ENCODE measurements around the gene ZNF33B. TPM values are rescaled to one million over a fixed set of nuclear protein-coding genes. Genes with fewer than 3 reads are reported as not detected.

ZNF33B gene
- polyA plus RNA-seq, 1 experiment: 6.1 TPM

DNA sequence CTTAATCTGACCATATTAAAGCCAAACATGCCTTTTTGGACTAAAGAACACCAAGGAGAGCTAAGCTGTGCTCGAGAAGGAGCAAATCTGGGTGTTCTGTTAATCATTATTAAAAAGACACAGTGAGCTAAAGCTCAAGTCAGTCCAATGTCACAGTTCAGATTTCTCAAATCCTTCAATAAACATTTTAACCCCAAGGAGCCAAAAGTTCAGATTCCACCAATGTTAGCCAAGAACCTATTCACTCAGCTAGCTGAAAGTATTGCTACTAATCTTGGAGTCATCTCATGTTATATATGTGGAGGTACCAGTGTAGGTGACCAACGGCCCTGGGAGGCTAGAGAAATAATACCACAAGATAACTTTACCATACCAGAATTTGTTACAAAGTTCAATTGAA, 14.5 kb upstream of the ZNF33B start:
- Histone ChIP-seq H3K4me3 (ENCODE audit: low read depth, low read length) (no peak overlapping the region), H3K9me3 (ENCODE audit: control insufficient read depth, insufficient read depth, low read length) (no peaks in the 10 kb centered on the region), H3K27me3 (ENCODE audit: control insufficient read depth, insufficient read depth, low read length) (no peaks in the 10 kb centered on the region), H3K27ac (ENCODE audit: low read depth, low read length) (no peak overlapping the region)
- POLR2A ChIA-PET: no interaction called here
- no peak for DNase-seq (ENCODE audit: low read depth, low spot score)
- TF ChIP-seq, protein P1, sequence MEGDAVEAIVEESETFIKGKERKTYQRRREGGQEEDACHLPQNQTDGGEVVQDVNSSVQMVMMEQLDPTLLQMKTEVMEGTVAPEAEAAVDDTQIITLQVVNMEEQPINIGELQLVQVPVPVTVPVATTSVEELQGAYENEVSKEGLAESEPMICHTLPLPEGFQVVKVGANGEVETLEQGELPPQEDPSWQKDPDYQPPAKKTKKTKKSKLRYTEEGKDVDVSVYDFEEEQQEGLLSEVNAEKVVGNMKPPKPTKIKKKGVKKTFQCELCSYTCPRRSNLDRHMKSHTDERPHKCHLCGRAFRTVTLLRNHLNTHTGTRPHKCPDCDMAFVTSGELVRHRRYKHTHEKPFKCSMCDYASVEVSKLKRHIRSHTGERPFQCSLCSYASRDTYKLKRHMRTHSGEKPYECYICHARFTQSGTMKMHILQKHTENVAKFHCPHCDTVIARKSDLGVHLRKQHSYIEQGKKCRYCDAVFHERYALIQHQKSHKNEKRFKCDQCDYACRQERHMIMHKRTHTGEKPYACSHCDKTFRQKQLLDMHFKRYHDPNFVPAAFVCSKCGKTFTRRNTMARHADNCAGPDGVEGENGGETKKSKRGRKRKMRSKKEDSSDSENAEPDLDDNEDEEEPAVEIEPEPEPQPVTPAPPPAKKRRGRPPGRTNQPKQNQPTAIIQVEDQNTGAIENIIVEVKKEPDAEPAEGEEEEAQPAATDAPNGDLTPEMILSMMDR (IDR thresholded peaks at IDR 0.05; ENCODE audit: low read depth, low read length): no peak
- CTCF ChIA-PET: no interaction called here

DNA sequence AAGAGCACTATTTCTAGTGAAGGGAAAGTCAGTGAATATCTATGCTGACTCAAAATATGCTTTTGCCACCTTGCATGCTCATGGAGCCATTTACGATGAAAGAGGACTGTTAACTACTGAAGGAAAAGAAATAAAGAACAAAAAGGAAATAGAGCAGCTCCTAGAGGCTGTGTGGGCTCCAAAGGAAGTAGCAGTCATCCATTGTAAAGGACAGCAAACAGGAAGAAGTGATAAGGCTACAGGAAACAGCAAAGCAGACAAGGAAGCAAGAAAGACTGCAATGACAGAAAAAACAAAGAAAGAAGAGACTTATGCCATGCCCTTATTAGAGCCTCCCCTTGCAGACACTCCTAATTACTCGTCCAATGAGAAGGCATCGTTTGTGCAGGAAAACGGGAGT, 12.0 kb upstream of the ZNF33B start:
- no peak overlapping the region for H3K27ac ChIP-seq (ENCODE audit: low read depth, low read length)
- ChIA-PET CTCF (interaction anchor here (0.6 to 1.5 kb wide), 2 partner anchors 11 to 19 kb away, joined by 3 read pairs; no protein-coding TSS in a partner anchor), POLR2A (no interaction called here)
- no peak for DNase-seq (ENCODE audit: low read depth, low spot score)
- no peaks in the 10 kb centered on the region for H3K27me3 ChIP-seq (ENCODE audit: control insufficient read depth, insufficient read depth, low read length)
- TF ChIP-seq, protein P1 (IDR thresholded peaks at IDR 0.05; ENCODE audit: low read depth, low read length): no peak
- H3K9me3 ChIP-seq (ENCODE audit: control insufficient read depth, insufficient read depth, low read length): no peaks in the 10 kb centered on the region
- H3K4me3 ChIP-seq (ENCODE audit: low read depth, low read length): no peak overlapping the region

DNA sequence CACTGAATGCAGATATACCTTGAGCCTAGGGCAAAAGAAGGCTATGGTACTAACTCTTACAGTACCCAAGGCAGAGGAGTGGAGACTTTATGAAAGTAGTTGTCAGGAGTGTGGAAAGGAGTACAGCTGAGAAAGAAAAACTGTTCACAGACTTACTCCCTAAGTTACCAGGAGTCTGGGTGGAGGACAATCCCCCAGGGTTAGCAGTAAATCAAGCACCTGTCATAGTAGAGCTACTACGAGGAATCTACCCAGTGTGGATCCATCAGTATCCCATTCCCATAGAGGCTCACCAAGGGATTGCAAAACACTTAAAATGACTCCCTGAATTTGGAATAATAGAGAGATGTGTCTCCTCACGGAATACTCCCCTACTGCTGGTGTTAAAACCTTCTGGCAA, 10.1 kb upstream of the ZNF33B start:
- CTCF ChIA-PET: no interaction called here
- Histone ChIP-seq H3K27ac (ENCODE audit: low read depth, low read length) (no peak overlapping the region), H3K4me3 (ENCODE audit: low read depth, low read length) (no peak overlapping the region), H3K27me3 (ENCODE audit: control insufficient read depth, insufficient read depth, low read length) (no peaks in the 10 kb centered on the region), H3K9me3 (ENCODE audit: control insufficient read depth, insufficient read depth, low read length) (no peaks in the 10 kb centered on the region)
- TF ChIP-seq, protein P1 (IDR thresholded peaks at IDR 0.05; ENCODE audit: low read depth, low read length): no peak
- no peak for DNase-seq (ENCODE audit: low read depth, low spot score)
- POLR2A ChIA-PET: no interaction called here

DNA sequence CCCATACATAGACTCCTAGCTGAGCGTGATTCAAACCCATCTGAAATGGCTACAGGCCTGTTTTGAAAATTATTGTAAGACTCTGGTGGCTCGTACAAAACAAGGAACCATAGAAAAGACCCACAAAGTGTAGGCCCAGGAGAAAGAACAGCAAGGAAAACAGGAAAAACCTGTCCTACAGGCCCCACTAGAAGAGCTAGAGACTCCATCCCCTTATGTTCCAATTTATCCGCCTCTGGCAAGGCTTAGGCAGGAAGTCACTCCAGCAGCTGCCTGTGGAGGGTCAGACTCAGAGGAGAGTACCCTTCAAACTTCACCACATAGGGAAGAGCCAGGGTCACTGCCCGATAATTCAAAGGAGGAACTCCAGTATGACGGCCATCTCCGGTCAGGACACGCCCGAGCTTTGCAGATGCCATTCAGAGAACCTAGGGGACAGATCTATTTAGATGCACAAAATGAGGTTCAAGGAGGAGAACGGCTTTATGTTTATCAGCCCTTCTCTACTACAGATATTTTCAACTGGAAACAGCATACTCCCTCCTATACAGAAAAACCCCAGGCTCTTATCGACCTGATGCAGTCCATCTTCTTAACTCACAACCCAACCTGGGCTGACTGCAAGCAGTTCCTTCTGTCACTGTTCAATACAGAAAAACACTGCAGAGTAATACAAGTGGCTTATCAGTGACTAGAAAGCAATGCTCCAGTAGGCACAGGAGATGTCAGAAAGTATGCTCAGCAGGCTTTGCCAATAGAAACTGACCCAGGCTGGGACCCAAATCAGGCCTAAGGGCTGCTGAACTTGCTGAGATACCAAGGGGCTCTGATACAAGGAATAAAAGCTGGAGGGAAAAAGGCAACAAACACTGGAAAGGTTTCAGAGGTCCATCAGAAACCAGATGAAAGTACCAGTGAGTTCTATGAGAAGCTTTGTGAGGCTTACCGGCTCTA, 8.6 kb upstream of the ZNF33B start:
- H3K27me3 ChIP-seq (ENCODE audit: control insufficient read depth, insufficient read depth, low read length): no peaks in the 10 kb centered on the region
- ChIA-PET CTCF (no interaction called here), POLR2A (no interaction called here)
- no peak overlapping the region for H3K4me3 ChIP-seq (ENCODE audit: low read depth, low read length)
- TF ChIP-seq, protein P1 (IDR thresholded peaks at IDR 0.05; ENCODE audit: low read depth, low read length): no peak
- no peak overlapping the region for H3K27ac ChIP-seq (ENCODE audit: low read depth, low read length)
- H3K9me3 ChIP-seq (ENCODE audit: control insufficient read depth, insufficient read depth, low read length): no peaks in the 10 kb centered on the region
- no peak for DNase-seq (ENCODE audit: low read depth, low spot score)

DNA sequence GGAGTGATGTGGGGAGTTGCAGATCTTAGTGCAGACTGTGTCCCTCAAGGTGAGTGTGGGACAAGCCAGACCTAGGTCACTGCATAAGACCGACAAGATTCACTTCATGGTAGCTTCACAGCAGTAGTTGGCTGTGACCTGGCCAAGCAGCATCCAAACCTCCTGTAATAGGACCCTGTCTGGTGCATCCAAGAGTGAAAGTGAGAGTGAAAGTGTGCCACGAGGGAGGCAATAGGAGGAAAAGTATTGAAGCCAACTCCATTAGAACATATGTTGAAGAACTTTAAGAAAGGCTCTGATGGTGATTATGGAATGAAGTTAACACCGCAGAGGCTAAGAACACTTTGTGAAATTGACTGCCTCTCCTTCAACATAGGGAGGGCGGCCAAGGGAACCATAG, 7.8 kb upstream of the ZNF33B start:
- Histone ChIP-seq H3K27me3 (ENCODE audit: control insufficient read depth, insufficient read depth, low read length) (no peaks in the 10 kb centered on the region), H3K27ac (ENCODE audit: low read depth, low read length) (no peak overlapping the region), H3K9me3 (ENCODE audit: control insufficient read depth, insufficient read depth, low read length) (no peaks in the 10 kb centered on the region), H3K4me3 (ENCODE audit: low read depth, low read length) (no peak overlapping the region)
- ChIA-PET CTCF (no interaction called here), POLR2A (no interaction called here)
- TF ChIP-seq, protein P1 (IDR thresholded peaks at IDR 0.05; ENCODE audit: low read depth, low read length): no peak
- DNase-seq (ENCODE audit: low read depth, low spot score): no peak
